ENCODE results near the gene NUMB.

GRCh38 chr14:73476451-73476931, 18.1 kb upstream of the NUMB start:
- TF ChIP-seq CTCF (IDR thresholded peaks at IDR 0.05) (no peak), POLR2A (IDR thresholded peaks at IDR 0.05) (no peak), EP300 (IDR thresholded peaks at IDR 0.05) (no peak)
